Astrocyte of the hippocampus (primary cell): ENCODE measurements around the gene MYBPH.

ENCODE experiments used
- DNase-seq: peaks from one replicate; pipeline ENCODE4 v3.0.0; 2011; ENCODE audit warnings: low read depth, low spot score

Gene MYBPH

GRCh38 chr1:203200916-203201315 is 25.3 kb upstream of the MYBPH start:
- no peak for DNase-seq

- DNase-seq, result no peak
These were observed 24.4 kb upstream of the MYBPH start for GRCh38 chr1:203199816-203200571.

GRCh38 chr1:203199481-203199815 is 23.8 kb upstream of the MYBPH start:
- DNase-seq, result no peak

- no peak for DNase-seq
These were observed 23.4 kb upstream of the MYBPH start for GRCh38 chr1:203199002-203199401.

- DNase-seq, result peak; percentile 93
These were observed 22.0 kb upstream of the MYBPH start for GRCh38 chr1:203197625-203198024.

- peak; percentile 28 for DNase-seq
These were observed 20.7 kb upstream of the MYBPH start for GRCh38 chr1:203196371-203196770.

- DNase-seq, result no peak
These were observed 15.3 kb upstream of the MYBPH start for GRCh38 chr1:203190949-203191348.

- DNase-seq, result no peak
These were observed 14.3 kb upstream of the MYBPH start for GRCh38 chr1:203189951-203190352.

GRCh38 chr1:203188686-203189232 is 13.1 kb upstream of the MYBPH start:
- DNase-seq, result no peak

- DNase-seq, result no peak
These were observed 12.2 kb upstream of the MYBPH start for GRCh38 chr1:203187689-203188264.

- no peak for DNase-seq
These were observed 11.7 kb upstream of the MYBPH start for GRCh38 chr1:203187304-203187685.

GRCh38 chr1:203186446-203187303 is 11.0 kb upstream of the MYBPH start, which contains the start of gene CHI3L1:
Gene CHI3L1 (minus strand): TSS chr1:203186704. CDS start chr1:203186623, 81 bp downstream.
- DNase-seq, result no peak

- DNase-seq, result no peak
These were observed 10.4 kb upstream of the MYBPH start for GRCh38 chr1:203186091-203186445.

- no peak for DNase-seq
These were observed 10.0 kb upstream of the MYBPH start for GRCh38 chr1:203185585-203185984.

GRCh38 chr1:203185061-203185461 is 9.4 kb upstream of the MYBPH start:
- no peak for DNase-seq

- DNase-seq, result no peak
These were observed 8.8 kb upstream of the MYBPH start for GRCh38 chr1:203184467-203184866.

- DNase-seq, result no peak
These were observed 8.2 kb upstream of the MYBPH start for GRCh38 chr1:203183828-203184227.

- DNase-seq, result no peak
These were observed 6.8 kb upstream of the MYBPH start for GRCh38 chr1:203182387-203182953.

- no peak for DNase-seq
These were observed 6.2 kb upstream of the MYBPH start for GRCh38 chr1:203181586-203182386.

- DNase-seq, result no peak
These were observed 5.1 kb upstream of the MYBPH start for GRCh38 chr1:203180611-203181330.

- no peak for DNase-seq
These were observed 4.0 kb upstream of the MYBPH start for GRCh38 chr1:203179667-203180005.
